Measurements from ENCODE around the gene TPPP. TPM values are rescaled to one million over a fixed set of nuclear protein-coding genes. Genes with fewer than 3 reads are reported as not detected.
A peak's percentile ranks its signal among the peaks of the same experiment; 100 is the strongest.

The TPPP gene
- total and polyA plus RNA-seq, 2 donors = 0.24 to 0.64 TPM

- H3K27me3 ChIP-seq (ENCODE audit: control insufficient read depth in 2 of 2, insufficient read depth in 1 of 2, low read length in 1 of 2) = peaks cover 2 to 31% of the 10 kb centered on the region in 2 donors
- WGBS = 89% methylated on average over 22 of the region's 22 CpGs
- peaks cover 0 to 17% of the 10 kb centered on the region in 2 donors for H3K4me1 ChIP-seq (ENCODE audit: control insufficient read depth in 2 of 2, insufficient read depth in 2 of 2, low read length in 2 of 2)
- peaks cover 0 to 9% of the 10 kb centered on the region in 2 donors for H3K36me3 ChIP-seq (ENCODE audit: control insufficient read depth in 2 of 2, insufficient read depth in 2 of 2, low read length in 1 of 2)
- DNase-seq (ENCODE audit: low read depth in 6 of 9, low spot score in 9 of 9) = no peak
- no peaks in the 10 kb centered on the region for H3K9me3 ChIP-seq (ENCODE audit: control insufficient read depth in 2 of 2, insufficient read depth in 1 of 2, low read length in 1 of 2)
- no peak overlapping the region for H3K27ac ChIP-seq (ENCODE audit: low read depth in 1 of 2, low read length in 1 of 2)
- no peak overlapping the region for H3K4me3 ChIP-seq (ENCODE audit: low read length in 2 of 2)
Observed at GRCh38 chr5:669842-670395, 23.2 kb downstream of the TPPP start.

GRCh38 chr5:669111-669841 is 23.9 kb downstream of the TPPP start:
- H3K27ac ChIP-seq (ENCODE audit: low read depth in 1 of 2, low read length in 1 of 2) = no peak overlapping the region
- H3K4me3 ChIP-seq (ENCODE audit: low read length in 2 of 2) = no peak overlapping the region
- H3K27me3 ChIP-seq (ENCODE audit: control insufficient read depth in 2 of 2, insufficient read depth in 1 of 2, low read length in 1 of 2) = peaks cover 2 to 28% of the 10 kb centered on the region in 2 donors
- H3K36me3 ChIP-seq (ENCODE audit: control insufficient read depth in 2 of 2, insufficient read depth in 2 of 2, low read length in 1 of 2) = peaks cover 0 to 12% of the 10 kb centered on the region in 2 donors
- peak in 1 of 9 donors; percentile 37 for DNase-seq (ENCODE audit: low read depth in 6 of 9, low spot score in 9 of 9)
- H3K9me3 ChIP-seq (ENCODE audit: control insufficient read depth in 2 of 2, insufficient read depth in 1 of 2, low read length in 1 of 2) = no peaks in the 10 kb centered on the region
- peaks cover 0 to 17% of the 10 kb centered on the region in 2 donors for H3K4me1 ChIP-seq (ENCODE audit: control insufficient read depth in 2 of 2, insufficient read depth in 2 of 2, low read length in 2 of 2)
- 66% methylated on average over 40 of the region's 40 CpGs for WGBS

GRCh38 chr5:668283-668995 is 24.7 kb downstream of the TPPP start:
- no peaks in the 10 kb centered on the region for H3K9me3 ChIP-seq (ENCODE audit: control insufficient read depth in 2 of 2, insufficient read depth in 1 of 2, low read length in 1 of 2)
- 88% methylated on average over 44 of the region's 44 CpGs for whole genome bisulfite sequencing
- H3K27ac ChIP-seq (ENCODE audit: low read depth in 1 of 2, low read length in 1 of 2) = no peak overlapping the region
- H3K36me3 ChIP-seq (ENCODE audit: control insufficient read depth in 2 of 2, insufficient read depth in 2 of 2, low read length in 1 of 2) = peaks cover 0 to 20% of the 10 kb centered on the region in 2 donors
- H3K4me3 ChIP-seq (ENCODE audit: low read length in 2 of 2) = no peak overlapping the region
- H3K4me1 ChIP-seq (ENCODE audit: control insufficient read depth in 2 of 2, insufficient read depth in 2 of 2, low read length in 2 of 2) = peaks cover 0 to 17% of the 10 kb centered on the region in 2 donors
- DNase-seq (ENCODE audit: low read depth in 6 of 9, low spot score in 9 of 9) = no peak
- H3K27me3 ChIP-seq (ENCODE audit: control insufficient read depth in 2 of 2, insufficient read depth in 1 of 2, low read length in 1 of 2) = peaks cover 0 to 20% of the 10 kb centered on the region in 2 donors

- Histone ChIP-seq H3K4me3 (ENCODE audit: low read length in 2 of 2) (no peak overlapping the region), H3K4me1 (ENCODE audit: control insufficient read depth in 2 of 2, insufficient read depth in 2 of 2, low read length in 2 of 2) (peaks cover 0 to 6% of the 10 kb centered on the region in 2 donors), H3K27ac (ENCODE audit: low read depth in 1 of 2, low read length in 1 of 2) (no peak overlapping the region), H3K9me3 (ENCODE audit: control insufficient read depth in 2 of 2, insufficient read depth in 1 of 2, low read length in 1 of 2) (peaks cover 0 to 9% of the 10 kb centered on the region in 2 donors), H3K27me3 (ENCODE audit: control insufficient read depth in 2 of 2, insufficient read depth in 1 of 2, low read length in 1 of 2) (peaks cover 0 to 5% of the 10 kb centered on the region in 2 donors), H3K36me3 (ENCODE audit: control insufficient read depth in 2 of 2, insufficient read depth in 2 of 2, low read length in 1 of 2) (peaks cover 1 to 27% of the 10 kb centered on the region in 2 donors)
- DNase-seq (ENCODE audit: low read depth in 6 of 9, low spot score in 9 of 9) = no peak
- 97% methylated on average over 13 of the region's 13 CpGs for WGBS
Observed at GRCh38 chr5:666816-667498, 26.2 kb downstream of the TPPP start.

- no peaks in the 10 kb centered on the region for H3K27me3 ChIP-seq (ENCODE audit: control insufficient read depth in 2 of 2, insufficient read depth in 1 of 2, low read length in 1 of 2)
- H3K4me1 ChIP-seq (ENCODE audit: control insufficient read depth in 2 of 2, insufficient read depth in 2 of 2, low read length in 2 of 2) = no peaks in the 10 kb centered on the region
- no peak for DNase-seq (ENCODE audit: low read depth in 6 of 9, low spot score in 9 of 9)
- no peak overlapping the region for H3K27ac ChIP-seq (ENCODE audit: low read depth in 1 of 2, low read length in 1 of 2)
- peaks cover 0 to 11% of the 10 kb centered on the region in 2 donors for H3K9me3 ChIP-seq (ENCODE audit: control insufficient read depth in 2 of 2, insufficient read depth in 1 of 2, low read length in 1 of 2)
- 98% methylated on average over 40 of the region's 40 CpGs for WGBS
- no peak overlapping the region for H3K4me3 ChIP-seq (ENCODE audit: low read length in 2 of 2)
- H3K36me3 ChIP-seq (ENCODE audit: control insufficient read depth in 2 of 2, insufficient read depth in 2 of 2, low read length in 1 of 2) = peaks cover 5 to 27% of the 10 kb centered on the region in 2 donors
Observed at GRCh38 chr5:665956-666711, 27.0 kb downstream of the TPPP start.

- no peaks in the 10 kb centered on the region for H3K27me3 ChIP-seq (ENCODE audit: control insufficient read depth in 2 of 2, insufficient read depth in 1 of 2, low read length in 1 of 2)
- H3K27ac ChIP-seq (ENCODE audit: low read depth in 1 of 2, low read length in 1 of 2) = no peak overlapping the region
- peaks cover 0 to 11% of the 10 kb centered on the region in 2 donors for H3K9me3 ChIP-seq (ENCODE audit: control insufficient read depth in 2 of 2, insufficient read depth in 1 of 2, low read length in 1 of 2)
- no peak for DNase-seq (ENCODE audit: low read depth in 6 of 9, low spot score in 9 of 9)
- WGBS = 90% methylated on average over 8 of the region's 8 CpGs
- no peak overlapping the region for H3K4me3 ChIP-seq (ENCODE audit: low read length in 2 of 2)
- H3K4me1 ChIP-seq (ENCODE audit: control insufficient read depth in 2 of 2, insufficient read depth in 2 of 2, low read length in 2 of 2) = no peaks in the 10 kb centered on the region
- peaks cover 5 to 29% of the 10 kb centered on the region in 2 donors for H3K36me3 ChIP-seq (ENCODE audit: control insufficient read depth in 2 of 2, insufficient read depth in 2 of 2, low read length in 1 of 2)
Observed at GRCh38 chr5:665541-665955, 27.6 kb downstream of the TPPP start.

- no peaks in the 10 kb centered on the region for H3K4me1 ChIP-seq (ENCODE audit: control insufficient read depth in 2 of 2, insufficient read depth in 2 of 2, low read length in 2 of 2)
- no peak overlapping the region for H3K4me3 ChIP-seq (ENCODE audit: low read length in 2 of 2)
- H3K9me3 ChIP-seq (ENCODE audit: control insufficient read depth in 2 of 2, insufficient read depth in 1 of 2, low read length in 1 of 2) = peaks cover 0 to 11% of the 10 kb centered on the region in 2 donors
- WGBS = 98% methylated on average over 20 of the region's 20 CpGs
- H3K36me3 ChIP-seq (ENCODE audit: control insufficient read depth in 2 of 2, insufficient read depth in 2 of 2, low read length in 1 of 2) = peaks cover 5 to 33% of the 10 kb centered on the region in 2 donors
- H3K27me3 ChIP-seq (ENCODE audit: control insufficient read depth in 2 of 2, insufficient read depth in 1 of 2, low read length in 1 of 2) = no peaks in the 10 kb centered on the region
- no peak overlapping the region for H3K27ac ChIP-seq (ENCODE audit: low read depth in 1 of 2, low read length in 1 of 2)
- DNase-seq (ENCODE audit: low read depth in 6 of 9, low spot score in 9 of 9) = no peak
Observed at GRCh38 chr5:664994-665360, 28.2 kb downstream of the TPPP start.

- DNase-seq (ENCODE audit: low read depth in 6 of 9, low spot score in 9 of 9) = no peak
- WGBS = 97% methylated on average over 24 of the region's 24 CpGs
Observed at GRCh38 chr5:664343-664993, 28.7 kb downstream of the TPPP start.

More at GRCh38 chr5:664343-664993, 28.7 kb downstream of the TPPP start:
- Histone ChIP-seq H3K4me1 (ENCODE audit: control insufficient read depth in 2 of 2, insufficient read depth in 2 of 2, low read length in 2 of 2) (no peaks in the 10 kb centered on the region), H3K36me3 (ENCODE audit: control insufficient read depth in 2 of 2, insufficient read depth in 2 of 2, low read length in 1 of 2) (peaks cover 10 to 38% of the 10 kb centered on the region in 2 donors), H3K9me3 (ENCODE audit: control insufficient read depth in 2 of 2, insufficient read depth in 1 of 2, low read length in 1 of 2) (peaks cover 0 to 16% of the 10 kb centered on the region in 2 donors), H3K27me3 (ENCODE audit: control insufficient read depth in 2 of 2, insufficient read depth in 1 of 2, low read length in 1 of 2) (no peaks in the 10 kb centered on the region), H3K4me3 (ENCODE audit: low read length in 2 of 2) (no peak overlapping the region), H3K27ac (ENCODE audit: low read depth in 1 of 2, low read length in 1 of 2) (no peak overlapping the region)
